Activated T-helper 17 cell treated with anti-CD3 and anti-CD28 coated beads, Interleukin-2, amount 50 U/mL, for 72 hours (primary cell): Measurements from ENCODE around the gene TMC6. TPM values are rescaled to one million over a fixed set of nuclear protein-coding genes. Genes with fewer than 3 reads are reported as not detected.

ENCODE experiments used
- ATAC-seq: fragments of 150-1000 bp; cut with Tn5 transposase; replicated peaks from 2 replicates; pipeline ENCODE4 v1.10.0; 2021; ENCODE audit warnings: mild to moderate bottlenecking, moderate library complexity
- H3K27ac Mint-ChIP-seq: one replicate; pipeline ENCODE4 v1.8.0; 2022; ENCODE audit warnings: mixed read lengths
- H3K27me3 Mint-ChIP-seq: one replicate; pipeline ENCODE4 v1.8.0; 2022; ENCODE audit warnings: mixed read lengths
- H3K36me3 Mint-ChIP-seq: one replicate; pipeline ENCODE4 v1.8.0; 2022; ENCODE audit warnings: low read depth, mild to moderate bottlenecking, mixed read lengths
- H3K4me1 Mint-ChIP-seq: one replicate; pipeline ENCODE4 v1.8.0; 2022; ENCODE audit warnings: mixed read lengths
- H3K4me3 Mint-ChIP-seq: one replicate; pipeline ENCODE4 v1.8.0; 2022; ENCODE audit warnings: mild to moderate bottlenecking, mixed read lengths
- H3K9me3 Mint-ChIP-seq: one replicate; pipeline ENCODE4 v1.8.0; 2022; ENCODE audit warnings: mixed read lengths
- total RNA-seq, 2 donors: library from RNA; stranded (reverse); gene quantifications; one replicate each; pipeline ENCODE4 v1.2.3, GENCODE V29; 2022

Gene TMC6
- total RNA-seq, 2 donors from 2014 or later = 165 to 351 TPM

DNA sequence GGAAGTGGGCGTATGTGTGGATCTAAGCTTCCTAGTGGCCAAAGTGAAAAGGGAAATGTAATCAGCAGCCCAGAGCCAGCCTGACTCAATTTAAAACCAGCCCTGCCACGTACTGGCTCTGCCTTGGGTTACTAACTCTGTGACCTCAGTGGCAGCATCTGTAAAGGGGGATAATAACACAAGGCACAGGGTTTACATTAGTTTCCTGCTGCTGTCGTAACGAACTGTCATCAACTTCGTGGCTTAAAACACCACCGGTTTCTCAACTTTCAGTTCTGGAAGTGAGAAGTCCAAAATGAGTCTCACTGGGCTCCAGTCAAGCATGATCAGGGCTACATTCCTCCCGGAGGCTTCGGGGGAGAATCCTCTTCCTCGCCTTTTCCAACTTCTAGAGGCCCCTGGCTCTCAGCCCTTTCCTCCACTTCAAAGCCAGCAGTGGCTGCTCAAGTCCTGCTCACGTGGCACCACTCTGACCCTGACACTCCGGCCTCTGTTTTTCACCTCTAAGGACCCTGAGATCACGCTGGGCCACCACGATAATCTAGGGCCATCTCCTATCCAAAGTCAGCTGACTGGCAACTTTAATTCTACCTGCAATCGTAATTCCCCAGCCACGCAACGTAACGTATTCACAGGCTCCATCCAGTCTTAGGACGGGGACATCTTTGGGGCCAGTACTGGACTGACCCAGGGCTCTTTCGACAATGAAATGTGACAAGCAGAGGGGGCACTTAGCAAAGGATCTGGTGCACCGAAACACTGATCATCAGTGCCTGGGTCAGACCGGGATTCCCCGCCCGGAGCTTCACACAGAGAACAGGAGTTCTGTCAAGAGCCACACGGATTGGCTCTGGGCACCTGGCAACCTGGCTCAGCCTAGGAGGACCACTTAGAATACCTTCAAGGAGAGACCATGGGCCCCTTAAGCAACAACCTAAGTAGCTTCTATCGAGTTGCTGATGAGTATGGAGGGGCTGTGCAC lies 14.5 kb downstream of the TMC6 start:
- H3K4me3 Mint-ChIP-seq = peak overlapping the region; percentile 69
- peak overlapping the region; percentile 82 for H3K27ac Mint-ChIP-seq
- peaks cover 18% of the 10 kb centered on the region for H3K4me1 Mint-ChIP-seq
- H3K9me3 Mint-ChIP-seq = no peaks in the 10 kb centered on the region
- peaks cover 73% of the 10 kb centered on the region for H3K36me3 Mint-ChIP-seq
- ATAC-seq = peak; percentile 96
- no peaks in the 10 kb centered on the region for H3K27me3 Mint-ChIP-seq

DNA sequence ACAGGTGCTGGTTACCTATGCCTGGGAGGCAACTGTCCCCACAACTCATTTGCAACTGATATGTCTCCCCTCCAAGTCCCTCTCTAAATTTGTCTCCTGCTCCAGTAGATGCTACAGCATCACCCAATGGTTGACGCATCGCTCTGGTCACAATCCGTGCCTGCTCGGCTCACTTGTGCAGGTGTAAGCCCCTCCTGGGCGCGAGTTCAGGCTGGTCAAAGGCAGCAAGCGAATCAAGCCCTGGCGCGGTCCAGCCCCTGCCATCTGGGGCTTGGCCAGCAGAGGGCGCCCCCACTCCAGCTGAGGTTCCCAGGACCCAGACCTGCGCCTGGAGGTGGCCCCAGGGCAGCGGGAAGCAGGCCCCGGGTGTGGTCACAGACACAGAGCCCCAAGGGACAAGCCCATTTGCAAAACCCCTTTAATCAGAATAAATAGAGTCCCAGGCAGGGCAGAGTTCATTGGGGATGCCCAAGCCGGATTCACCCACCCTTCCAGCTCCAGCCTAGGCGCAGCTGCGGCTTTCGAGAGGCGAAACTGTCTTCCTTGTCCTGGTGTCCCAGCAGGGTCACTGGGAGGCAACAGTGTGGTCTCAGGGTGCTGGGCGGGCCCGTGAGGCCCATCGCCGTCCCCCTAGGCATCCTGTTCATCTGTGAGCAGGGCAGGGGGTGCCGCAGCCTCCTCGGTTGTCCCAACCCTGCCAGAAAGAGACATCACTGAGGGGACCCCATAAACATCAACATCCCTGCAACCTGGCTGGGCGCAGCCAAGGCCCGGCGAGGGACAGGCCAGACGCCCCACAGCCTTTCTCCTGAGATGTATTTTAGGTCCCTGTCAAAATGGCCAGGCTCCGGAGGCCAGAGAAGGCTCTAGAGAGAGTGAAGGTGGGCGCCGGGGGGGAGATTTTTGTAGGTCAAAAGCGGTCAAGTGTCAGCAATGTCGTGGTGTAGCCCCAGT lies 15.8 kb downstream of the TMC6 start:
- H3K27me3 Mint-ChIP-seq = no peaks in the 10 kb centered on the region
- peak; percentile 46 for ATAC-seq
- no peaks in the 10 kb centered on the region for H3K9me3 Mint-ChIP-seq
- H3K36me3 Mint-ChIP-seq = peaks cover 80% of the 10 kb centered on the region
- peak overlapping the region; percentile 82 for H3K27ac Mint-ChIP-seq
- peak overlapping the region; percentile 69 for H3K4me3 Mint-ChIP-seq
- peaks cover 19% of the 10 kb centered on the region for H3K4me1 Mint-ChIP-seq

DNA sequence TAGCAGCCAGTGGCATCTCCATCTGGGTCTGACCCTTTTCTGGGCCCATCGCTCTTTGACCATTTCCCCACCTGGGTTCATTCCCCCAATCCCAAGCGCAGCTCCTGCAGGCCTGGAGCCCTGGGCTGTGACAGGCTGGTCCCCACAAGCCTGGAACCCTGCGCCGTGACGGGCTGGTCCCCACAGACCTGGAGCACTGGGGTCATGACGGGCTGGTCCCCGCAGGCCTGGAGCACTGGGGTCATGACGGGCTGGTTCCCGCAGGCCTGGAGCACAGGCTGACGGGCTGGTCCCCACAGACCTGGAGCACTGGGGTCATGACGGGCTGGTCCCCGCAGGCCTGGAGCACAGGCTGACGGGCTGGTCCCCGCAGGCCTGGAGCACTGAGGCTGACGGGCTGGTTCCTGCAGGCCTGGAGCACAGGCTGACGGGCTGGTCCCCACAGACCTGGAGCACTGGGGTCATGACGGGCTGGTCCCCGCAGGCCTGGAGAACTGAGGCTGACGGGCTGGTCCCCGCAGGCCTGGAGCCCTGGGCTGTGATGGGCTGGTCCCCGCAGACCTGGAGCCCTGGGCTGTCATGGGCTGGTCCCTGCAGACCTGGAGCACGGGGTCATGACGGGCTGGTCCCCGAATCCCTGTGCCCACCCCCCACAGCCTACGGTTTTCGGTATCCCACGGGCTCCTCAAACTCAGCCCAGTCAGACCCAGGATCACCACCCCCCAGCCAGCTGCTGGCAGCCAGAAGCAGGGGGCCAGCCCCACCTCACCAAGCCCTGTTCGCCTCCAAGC lies 16.6 kb downstream of the TMC6 start:
- Mint-ChIP-seq H3K4me1 (peaks cover 28% of the 10 kb centered on the region), H3K27ac (peak overlapping the region; percentile 82), H3K27me3 (no peaks in the 10 kb centered on the region), H3K4me3 (peak overlapping the region; percentile 69), H3K36me3 (peaks cover 85% of the 10 kb centered on the region), H3K9me3 (no peaks in the 10 kb centered on the region)
- no peak for ATAC-seq

DNA sequence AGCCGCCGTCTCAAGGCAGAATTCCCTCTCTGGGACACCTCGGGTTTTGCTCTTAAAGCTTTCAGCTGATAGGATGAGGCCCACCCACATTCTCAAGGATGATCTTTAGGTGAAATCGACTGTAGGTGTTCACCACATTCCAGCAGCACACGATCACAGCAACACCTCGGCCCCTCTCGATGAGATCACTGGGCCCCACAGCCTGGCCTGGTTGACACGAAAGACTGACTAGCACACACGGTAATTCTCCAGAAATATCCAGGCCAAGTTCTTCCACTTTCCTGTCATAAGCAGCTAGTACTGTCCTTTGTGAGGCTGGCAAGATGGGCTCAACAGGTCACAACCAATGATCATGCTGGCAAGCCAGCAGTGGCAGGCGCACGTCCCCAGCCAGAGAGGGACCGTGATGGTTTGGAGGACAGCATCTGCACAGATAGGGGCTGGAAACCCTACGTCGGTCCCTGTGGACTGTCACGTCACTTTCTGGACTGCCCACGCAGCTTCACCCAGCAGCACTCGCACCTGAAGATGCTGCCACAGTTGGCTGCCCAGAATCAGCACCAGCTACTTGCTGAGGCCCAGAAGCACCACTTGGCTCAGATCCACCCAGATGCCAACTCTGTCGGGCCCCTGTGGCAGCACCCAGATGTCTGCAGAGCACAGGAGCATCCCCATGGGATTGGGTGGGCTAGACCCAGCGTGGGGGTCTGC lies 17.4 kb downstream of the TMC6 start:
- peaks cover 29% of the 10 kb centered on the region for H3K4me1 Mint-ChIP-seq
- no peak overlapping the region for H3K4me3 Mint-ChIP-seq
- peak overlapping the region; percentile 70 for H3K27ac Mint-ChIP-seq
- no peak for ATAC-seq
- no peaks in the 10 kb centered on the region for H3K9me3 Mint-ChIP-seq
- H3K36me3 Mint-ChIP-seq = peaks cover 80% of the 10 kb centered on the region
- H3K27me3 Mint-ChIP-seq = no peaks in the 10 kb centered on the region

DNA sequence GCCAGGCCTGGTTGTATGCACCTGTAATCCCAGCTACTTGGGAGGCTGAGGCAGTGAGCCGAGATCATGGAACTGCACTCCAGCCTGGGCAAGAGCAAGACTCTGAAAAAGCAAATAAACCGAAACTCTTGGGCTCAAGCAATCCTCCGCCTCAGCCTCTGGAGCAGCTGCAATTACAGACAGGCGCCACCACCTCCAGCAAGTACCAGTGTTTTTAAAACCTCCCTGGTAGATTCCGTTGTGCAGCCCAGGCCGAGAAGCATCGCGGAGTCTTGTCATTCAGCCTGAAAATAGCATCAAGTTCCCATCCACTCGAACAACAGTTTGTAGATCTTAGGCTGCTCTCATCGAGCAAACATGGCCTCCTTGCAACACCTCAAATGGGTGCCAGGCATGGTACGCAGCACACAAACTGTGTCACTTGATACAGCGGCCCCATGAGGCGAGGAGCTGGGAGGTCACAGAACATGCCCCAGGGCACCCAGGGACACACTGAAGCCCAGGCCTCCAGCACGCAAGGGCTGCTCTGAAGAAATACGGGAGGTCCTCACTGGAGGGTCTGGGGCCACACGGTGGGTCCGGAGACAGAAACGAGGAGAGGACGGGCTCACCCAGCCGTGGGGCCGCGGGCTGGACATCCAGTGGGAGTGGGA lies 18.1 kb downstream of the TMC6 start:
- H3K27ac Mint-ChIP-seq = peak overlapping the region; percentile 70
- H3K4me3 Mint-ChIP-seq = no peak overlapping the region
- ATAC-seq = no peak
- H3K4me1 Mint-ChIP-seq = peaks cover 29% of the 10 kb centered on the region
- no peaks in the 10 kb centered on the region for H3K9me3 Mint-ChIP-seq
- H3K36me3 Mint-ChIP-seq = peaks cover 80% of the 10 kb centered on the region
- H3K27me3 Mint-ChIP-seq = no peaks in the 10 kb centered on the region

DNA sequence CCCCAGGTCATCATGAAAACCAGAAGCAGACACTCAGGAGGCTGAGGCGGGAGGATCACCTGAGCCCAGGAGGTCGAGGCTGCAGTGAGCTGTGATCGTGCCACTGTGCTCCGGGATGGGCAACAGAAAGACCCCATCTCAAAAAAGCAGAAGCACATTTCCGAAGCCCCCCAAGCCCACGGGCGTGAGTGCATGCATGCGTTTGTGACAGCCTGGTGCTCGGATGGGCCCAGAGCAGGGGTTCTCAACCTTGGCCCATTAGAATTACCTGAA lies 19.1 kb downstream of the TMC6 start:
- H3K36me3 Mint-ChIP-seq = peaks cover 76% of the 10 kb centered on the region
- no peaks in the 10 kb centered on the region for H3K9me3 Mint-ChIP-seq

DNA sequence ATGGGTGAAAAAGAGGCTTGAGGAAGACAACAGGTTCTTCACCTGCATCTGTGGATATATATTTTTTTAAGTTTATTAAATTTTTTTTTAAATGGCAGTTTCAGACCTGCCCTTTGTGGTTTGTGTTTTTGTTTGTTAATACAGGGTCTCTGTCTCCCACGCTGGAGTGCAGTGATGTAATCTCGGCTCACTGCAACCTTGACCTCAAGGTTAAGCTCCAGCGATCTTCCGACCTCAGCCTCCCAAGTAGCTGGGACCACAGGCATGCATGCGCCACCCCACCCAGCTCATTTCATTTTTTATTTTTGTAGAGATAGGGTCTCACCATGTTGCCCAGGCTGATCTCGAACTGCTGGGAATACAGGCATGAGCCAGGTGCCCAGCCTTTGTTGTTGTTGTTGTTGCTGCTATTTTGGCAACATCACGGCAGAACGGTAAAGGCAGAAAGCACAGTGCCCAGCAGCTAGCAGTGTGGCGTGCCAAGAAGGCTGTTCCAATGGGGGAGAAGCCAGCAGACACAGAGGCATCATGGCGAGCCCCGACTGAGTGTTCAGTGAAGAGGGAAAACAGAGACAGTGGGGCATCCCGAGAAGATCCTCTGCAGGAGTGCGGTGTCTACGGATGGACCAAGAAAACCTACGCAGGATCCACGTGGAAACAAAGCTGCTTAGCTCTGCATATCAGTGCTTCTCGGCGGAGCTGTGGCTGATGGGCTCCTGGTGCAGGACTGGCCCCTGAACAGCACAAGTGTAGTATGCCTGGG lies 19.6 kb downstream of the TMC6 start:
- no peak overlapping the region for H3K4me3 Mint-ChIP-seq
- H3K27ac Mint-ChIP-seq = peak overlapping the region; percentile 68
- H3K4me1 Mint-ChIP-seq = peaks cover 23% of the 10 kb centered on the region
- ATAC-seq = no peak
- H3K27me3 Mint-ChIP-seq = no peaks in the 10 kb centered on the region
- no peaks in the 10 kb centered on the region for H3K9me3 Mint-ChIP-seq
- peaks cover 73% of the 10 kb centered on the region for H3K36me3 Mint-ChIP-seq

More for the DNA sequence above, 19.1 kb downstream of the TMC6 start:
- ATAC-seq = no peak
- Mint-ChIP-seq H3K4me1 (peaks cover 28% of the 10 kb centered on the region), H3K27me3 (no peaks in the 10 kb centered on the region), H3K27ac (no peak overlapping the region), H3K4me3 (no peak overlapping the region)

DNA sequence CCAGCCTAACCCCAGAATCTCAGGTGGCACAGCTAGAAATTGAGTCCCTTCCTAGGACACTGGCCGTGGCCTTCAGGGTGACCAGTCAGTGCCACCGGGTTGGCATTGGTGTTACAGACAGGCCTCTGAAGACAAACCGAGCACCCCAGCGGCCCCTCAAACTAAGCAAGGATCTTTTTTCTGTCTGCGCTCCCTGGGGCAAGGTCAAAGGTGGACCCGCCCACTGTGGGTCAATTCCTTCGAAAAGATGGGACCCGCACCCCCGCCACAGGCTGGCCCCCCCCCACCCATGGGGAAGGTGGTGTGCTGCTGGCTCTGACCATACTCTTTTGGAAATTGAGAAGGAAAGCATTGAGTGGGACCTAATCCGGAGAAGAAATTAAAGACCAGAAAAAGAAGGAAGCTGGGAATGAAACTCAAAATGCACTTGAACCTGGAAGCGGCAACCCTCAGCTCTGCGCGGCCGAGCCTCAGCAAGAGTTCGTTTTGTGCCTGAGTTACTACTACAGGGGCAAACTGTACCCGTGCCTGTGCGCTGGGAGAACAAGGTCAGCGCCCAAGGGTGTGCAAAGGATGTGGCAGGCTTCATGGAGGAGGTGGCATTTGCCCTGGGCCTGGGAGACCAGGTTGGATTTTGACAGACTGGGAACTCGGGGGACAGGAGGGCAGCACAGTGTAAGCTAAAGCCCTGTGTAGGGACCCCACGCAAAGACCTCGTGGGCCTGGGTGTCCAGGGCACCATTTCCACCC lies 20.4 kb downstream of the TMC6 start:
- Mint-ChIP-seq H3K9me3 (no peaks in the 10 kb centered on the region), H3K4me3 (peak overlapping the region; percentile 7), H3K27me3 (no peaks in the 10 kb centered on the region), H3K4me1 (peaks cover 16% of the 10 kb centered on the region), H3K27ac (peak overlapping the region; percentile 35), H3K36me3 (peaks cover 72% of the 10 kb centered on the region)
- ATAC-seq = no peak

DNA sequence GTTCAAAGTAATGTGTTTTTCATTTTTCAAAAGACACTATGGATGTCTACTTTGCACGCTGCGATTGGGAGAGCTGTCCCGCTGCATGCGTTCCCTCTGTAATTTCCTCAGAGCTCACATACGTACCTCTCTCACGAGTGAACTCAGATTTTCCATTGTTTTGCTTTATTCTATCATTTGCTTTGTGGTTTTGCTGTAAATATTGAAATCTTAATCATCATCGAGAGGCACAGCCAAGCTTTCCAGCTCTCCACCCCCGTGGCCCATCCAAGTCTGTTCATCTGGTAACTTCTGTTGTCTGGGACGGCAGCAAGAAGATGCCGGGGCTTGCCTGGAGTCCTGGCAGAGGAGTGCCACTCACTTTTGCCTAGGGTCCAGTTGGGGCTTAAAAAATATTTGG lies 21.1 kb downstream of the TMC6 start:
- peak overlapping the region; percentile 7 for H3K4me3 Mint-ChIP-seq
- peaks cover 13% of the 10 kb centered on the region for H3K4me1 Mint-ChIP-seq
- H3K36me3 Mint-ChIP-seq = peaks cover 65% of the 10 kb centered on the region
- peak; percentile 73 for ATAC-seq
- H3K27me3 Mint-ChIP-seq = no peaks in the 10 kb centered on the region
- peak overlapping the region; percentile 35 for H3K27ac Mint-ChIP-seq
- H3K9me3 Mint-ChIP-seq = no peaks in the 10 kb centered on the region

DNA sequence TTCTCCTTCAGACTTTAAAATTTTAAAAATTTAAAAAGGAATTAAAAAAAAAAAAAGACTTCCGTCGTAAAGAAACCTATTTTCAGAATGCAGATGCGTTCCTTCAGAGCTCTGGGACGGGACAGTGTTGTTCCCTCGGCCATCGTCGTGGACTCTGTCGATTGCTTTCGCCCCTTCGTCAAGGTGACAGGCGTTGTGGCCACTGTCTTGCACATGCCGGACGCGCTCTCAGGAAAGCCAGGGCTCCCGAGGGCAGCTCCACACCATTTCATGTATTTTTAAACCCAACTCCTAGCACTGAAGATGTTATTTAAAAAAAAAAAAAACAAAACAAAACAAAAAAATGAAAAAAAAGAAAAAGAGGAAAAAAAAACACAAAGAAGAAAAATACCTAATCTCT lies 22.3 kb downstream of the TMC6 start:
- no peaks in the 10 kb centered on the region for H3K27me3 Mint-ChIP-seq
- H3K9me3 Mint-ChIP-seq = no peaks in the 10 kb centered on the region
- peaks cover 11% of the 10 kb centered on the region for H3K4me1 Mint-ChIP-seq
- ATAC-seq = no peak
- no peak overlapping the region for H3K27ac Mint-ChIP-seq
- peaks cover 71% of the 10 kb centered on the region for H3K36me3 Mint-ChIP-seq
- no peak overlapping the region for H3K4me3 Mint-ChIP-seq

DNA sequence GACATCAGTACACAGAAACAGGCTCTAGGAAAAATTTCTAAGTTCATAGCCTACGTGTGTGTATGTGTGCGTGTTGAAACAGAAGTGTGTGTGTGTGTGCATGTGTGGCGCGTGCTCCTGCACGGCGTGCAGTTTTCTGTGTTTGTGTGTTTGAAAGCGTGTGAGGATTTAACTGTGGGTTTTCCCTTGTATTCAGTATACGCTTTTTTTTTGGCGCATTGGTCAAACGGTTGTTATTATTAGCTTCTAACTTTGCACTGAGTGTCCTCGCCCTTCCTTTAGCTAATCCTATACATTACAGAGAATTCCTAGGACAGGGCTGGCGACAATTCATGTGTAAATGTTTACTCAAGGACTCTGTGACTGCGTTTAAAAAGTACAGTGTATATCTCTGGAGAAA lies 23.0 kb downstream of the TMC6 start:
- no peaks in the 10 kb centered on the region for H3K27me3 Mint-ChIP-seq
- no peaks in the 10 kb centered on the region for H3K9me3 Mint-ChIP-seq
- no peak for ATAC-seq
- H3K4me3 Mint-ChIP-seq = no peak overlapping the region
- no peak overlapping the region for H3K27ac Mint-ChIP-seq
- peaks cover 71% of the 10 kb centered on the region for H3K36me3 Mint-ChIP-seq
- H3K4me1 Mint-ChIP-seq = peaks cover 11% of the 10 kb centered on the region

DNA sequence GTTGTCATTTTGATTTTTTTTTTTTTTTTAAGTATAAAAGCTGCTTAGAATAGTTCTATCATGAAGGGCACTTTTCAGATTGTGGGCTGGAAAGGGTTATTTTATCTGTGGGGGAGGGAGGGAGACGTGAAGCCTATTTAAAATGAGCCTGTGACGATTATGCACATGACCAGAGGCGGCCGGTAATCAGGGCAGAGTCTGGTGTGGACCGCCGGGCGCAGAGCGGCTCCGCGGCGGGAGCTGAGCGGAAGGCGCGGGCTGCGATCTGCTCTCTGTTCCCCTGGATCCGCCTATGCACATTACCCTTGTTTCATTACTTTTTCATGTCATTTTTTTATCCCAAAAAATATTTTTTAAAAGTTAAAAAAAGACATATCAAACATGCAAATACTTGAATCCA lies 23.5 kb downstream of the TMC6 start:
- Mint-ChIP-seq H3K27me3 (no peaks in the 10 kb centered on the region), H3K36me3 (peaks cover 68% of the 10 kb centered on the region)

More for the DNA sequence above, 23.5 kb downstream of the TMC6 start:
- no peaks in the 10 kb centered on the region for H3K9me3 Mint-ChIP-seq
- no peak for ATAC-seq
- H3K4me3 Mint-ChIP-seq = no peak overlapping the region
- H3K4me1 Mint-ChIP-seq = peaks cover 11% of the 10 kb centered on the region
- no peak overlapping the region for H3K27ac Mint-ChIP-seq
